ENCODE results near the gene CCDC107. TPM values are rescaled to one million over a fixed set of nuclear protein-coding genes. Genes with fewer than 3 reads are reported as not detected.
"Not testable (repeated sequence)": the region's sequence is repeated elsewhere in the genome, so short reads cannot be mapped to it uniquely, and the experiment has no call there.

Gene CCDC107
- total RNA-seq, 1 donor = 10.9 TPM

DNA sequence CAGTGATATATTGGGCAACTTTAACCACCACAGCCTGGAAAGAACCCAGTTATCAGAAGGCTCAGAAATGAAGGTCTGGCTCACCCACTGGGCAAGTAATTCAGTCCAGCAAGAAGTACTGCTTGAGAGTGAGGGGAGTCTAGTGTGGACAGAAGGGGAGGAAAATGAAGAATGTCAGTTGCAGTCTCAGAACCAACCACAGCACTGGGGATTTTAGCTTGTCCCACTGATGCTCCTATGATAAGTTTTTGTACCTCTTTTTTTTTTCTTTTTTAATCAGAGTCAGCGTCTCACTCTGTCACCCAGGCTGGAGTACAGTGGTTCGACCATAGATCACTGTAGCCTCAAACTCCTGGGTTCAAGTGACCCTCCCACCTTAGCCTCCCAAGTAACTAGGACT is 30.5 kb upstream of the CCDC107 start:
- TF ChIP-seq, protein P1, sequence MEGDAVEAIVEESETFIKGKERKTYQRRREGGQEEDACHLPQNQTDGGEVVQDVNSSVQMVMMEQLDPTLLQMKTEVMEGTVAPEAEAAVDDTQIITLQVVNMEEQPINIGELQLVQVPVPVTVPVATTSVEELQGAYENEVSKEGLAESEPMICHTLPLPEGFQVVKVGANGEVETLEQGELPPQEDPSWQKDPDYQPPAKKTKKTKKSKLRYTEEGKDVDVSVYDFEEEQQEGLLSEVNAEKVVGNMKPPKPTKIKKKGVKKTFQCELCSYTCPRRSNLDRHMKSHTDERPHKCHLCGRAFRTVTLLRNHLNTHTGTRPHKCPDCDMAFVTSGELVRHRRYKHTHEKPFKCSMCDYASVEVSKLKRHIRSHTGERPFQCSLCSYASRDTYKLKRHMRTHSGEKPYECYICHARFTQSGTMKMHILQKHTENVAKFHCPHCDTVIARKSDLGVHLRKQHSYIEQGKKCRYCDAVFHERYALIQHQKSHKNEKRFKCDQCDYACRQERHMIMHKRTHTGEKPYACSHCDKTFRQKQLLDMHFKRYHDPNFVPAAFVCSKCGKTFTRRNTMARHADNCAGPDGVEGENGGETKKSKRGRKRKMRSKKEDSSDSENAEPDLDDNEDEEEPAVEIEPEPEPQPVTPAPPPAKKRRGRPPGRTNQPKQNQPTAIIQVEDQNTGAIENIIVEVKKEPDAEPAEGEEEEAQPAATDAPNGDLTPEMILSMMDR (IDR thresholded peaks at IDR 0.05; ENCODE audit: insufficient read depth, low read length) = no peak
- DNase-seq (ENCODE audit: low read depth) = no peak
- no peak overlapping the region for H3K4me3 ChIP-seq (ENCODE audit: low read depth, low read length)

DNA sequence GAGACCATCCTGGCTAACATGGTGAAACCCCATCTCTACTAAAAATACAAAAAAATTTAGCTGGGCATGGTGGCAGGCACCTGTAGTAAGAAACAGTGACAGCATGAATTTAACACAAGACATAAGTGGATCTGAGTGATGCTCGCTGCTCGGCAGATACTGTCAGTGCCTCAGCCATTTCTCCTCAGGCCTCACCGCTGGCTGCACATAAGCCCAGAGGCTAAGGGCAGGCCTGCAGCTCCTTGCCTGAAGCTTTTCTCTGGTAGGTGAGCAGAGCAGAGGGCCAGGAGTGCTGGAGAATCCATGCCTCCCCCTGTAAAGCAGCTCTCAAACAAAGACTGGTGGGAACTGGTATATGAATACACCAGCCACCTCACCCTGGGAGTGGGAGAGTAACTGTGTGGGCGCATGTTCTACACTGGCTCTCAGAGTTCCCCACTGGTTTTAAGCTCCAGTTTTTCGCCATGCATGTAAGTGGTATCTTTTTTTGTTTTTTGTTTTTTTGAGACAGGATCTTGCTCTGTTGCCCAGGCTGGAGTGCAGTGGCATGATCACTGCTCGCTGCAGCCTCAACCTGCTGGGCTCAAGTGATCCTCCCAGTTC is 29.6 kb upstream of the CCDC107 start:
- H3K4me3 ChIP-seq (ENCODE audit: low read depth, low read length) = no peak overlapping the region
- DNase-seq (ENCODE audit: low read depth) = no peak
- TF ChIP-seq, protein P1 (IDR thresholded peaks at IDR 0.05; ENCODE audit: insufficient read depth, low read length) = no peak

DNA sequence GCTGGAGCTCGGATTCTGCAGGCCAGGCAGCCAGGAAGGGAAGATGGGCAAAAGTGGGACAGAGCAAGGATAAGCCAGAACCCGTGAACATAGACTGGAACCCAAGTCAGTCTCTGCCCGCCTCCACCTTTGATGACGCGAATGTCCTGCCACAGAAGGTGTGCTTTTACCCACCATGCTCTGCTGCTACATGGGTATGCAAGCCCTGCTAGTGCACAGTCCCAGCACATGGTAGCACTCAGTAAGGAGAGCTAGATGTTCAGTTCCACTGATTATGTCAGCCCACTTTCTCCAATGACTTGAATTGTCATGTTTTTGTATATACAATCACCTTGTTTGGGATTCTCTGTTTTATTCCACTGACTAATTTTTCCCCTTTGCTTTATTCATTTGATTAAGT is 28.5 kb upstream of the CCDC107 start:
- DNase-seq (ENCODE audit: low read depth) = no peak
- TF ChIP-seq, protein P1 (IDR thresholded peaks at IDR 0.05; ENCODE audit: insufficient read depth, low read length) = no peak
- H3K4me3 ChIP-seq (ENCODE audit: low read depth, low read length) = no peak overlapping the region

DNA sequence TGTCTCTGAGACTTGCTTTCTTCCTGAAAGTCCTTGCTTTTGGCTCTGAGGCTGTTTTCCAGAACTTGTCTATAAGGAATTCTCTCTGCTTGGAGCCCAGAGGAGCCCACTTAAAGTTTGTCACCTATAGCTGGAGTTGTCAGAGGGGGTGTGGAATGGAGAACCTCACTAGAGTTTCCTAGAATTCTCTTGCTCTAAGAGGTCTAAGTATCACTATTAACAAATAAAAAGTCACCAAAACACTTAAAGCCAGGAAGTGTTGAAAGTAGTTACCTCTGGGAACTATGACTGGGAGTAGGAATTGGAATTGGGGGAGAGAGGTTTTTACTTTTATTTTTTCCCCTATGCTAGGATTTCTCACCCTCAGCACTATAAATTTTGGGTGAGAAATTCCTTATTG is 22.4 kb upstream of the CCDC107 start:
- no peak overlapping the region for H3K4me3 ChIP-seq (ENCODE audit: low read depth, low read length)
- TF ChIP-seq, protein P1 (IDR thresholded peaks at IDR 0.05; ENCODE audit: insufficient read depth, low read length) = no peak
- no peak for DNase-seq (ENCODE audit: low read depth)

DNA sequence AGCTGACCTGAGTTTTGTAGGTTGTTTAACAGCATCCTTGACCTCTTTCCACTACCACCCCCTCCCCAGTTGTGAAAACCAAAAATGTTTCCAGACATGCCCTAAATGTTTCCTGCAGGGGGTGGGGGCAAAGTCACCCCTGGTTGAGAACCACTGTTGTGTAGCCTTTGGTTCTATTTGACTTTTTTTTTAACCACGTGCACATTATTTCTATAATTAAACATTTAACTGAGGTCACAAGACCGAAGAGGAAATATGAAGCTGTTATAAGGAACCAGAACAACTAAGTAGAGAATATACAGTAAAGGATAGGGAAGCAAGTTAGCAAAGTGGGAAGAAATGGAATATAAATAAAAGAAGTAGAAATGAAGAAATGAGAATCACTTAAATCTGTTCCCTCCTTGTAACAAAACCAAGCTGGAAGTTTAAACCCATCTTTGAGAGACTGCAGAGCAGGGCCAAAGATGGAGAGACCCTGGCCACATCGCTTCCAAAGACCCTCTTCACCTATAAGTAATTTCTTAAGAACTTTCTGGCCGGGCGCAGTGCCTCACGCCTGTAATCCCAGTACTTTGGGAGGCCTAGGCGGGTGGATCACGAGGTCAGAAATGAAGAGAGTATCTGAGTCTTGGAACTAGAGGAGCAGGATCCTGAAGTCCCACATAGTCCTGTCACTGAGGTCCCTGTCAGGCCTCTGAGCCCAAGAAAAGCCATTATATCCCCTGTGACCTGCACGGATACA is 21.8 kb upstream of the CCDC107 start:
- no peak for DNase-seq (ENCODE audit: low read depth)
- TF ChIP-seq, protein P1 (IDR thresholded peaks at IDR 0.05; ENCODE audit: insufficient read depth, low read length) = no peak
- H3K4me3 ChIP-seq (ENCODE audit: low read depth, low read length) = no peak overlapping the region

DNA sequence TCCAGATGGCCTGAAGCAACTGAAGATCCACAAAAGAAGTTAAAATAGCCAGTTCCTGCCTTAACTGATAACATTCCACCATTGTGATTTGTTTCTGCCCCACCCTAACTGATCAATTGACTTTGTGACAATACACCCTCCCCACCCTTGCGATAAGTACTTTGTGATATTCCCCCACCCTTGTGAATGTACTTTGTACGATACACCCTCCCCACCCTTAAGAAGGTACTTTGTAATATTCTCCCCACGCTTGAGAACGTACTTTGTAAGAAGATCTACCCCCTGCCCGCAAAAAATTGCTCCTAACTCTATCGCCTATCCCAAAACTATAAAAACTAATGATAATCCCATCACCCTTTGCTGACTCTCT is 21.2 kb upstream of the CCDC107 start:
- not testable (repeated sequence) for H3K4me3 ChIP-seq (ENCODE audit: low read depth, low read length); DNase-seq (ENCODE audit: low read depth)

DNA sequence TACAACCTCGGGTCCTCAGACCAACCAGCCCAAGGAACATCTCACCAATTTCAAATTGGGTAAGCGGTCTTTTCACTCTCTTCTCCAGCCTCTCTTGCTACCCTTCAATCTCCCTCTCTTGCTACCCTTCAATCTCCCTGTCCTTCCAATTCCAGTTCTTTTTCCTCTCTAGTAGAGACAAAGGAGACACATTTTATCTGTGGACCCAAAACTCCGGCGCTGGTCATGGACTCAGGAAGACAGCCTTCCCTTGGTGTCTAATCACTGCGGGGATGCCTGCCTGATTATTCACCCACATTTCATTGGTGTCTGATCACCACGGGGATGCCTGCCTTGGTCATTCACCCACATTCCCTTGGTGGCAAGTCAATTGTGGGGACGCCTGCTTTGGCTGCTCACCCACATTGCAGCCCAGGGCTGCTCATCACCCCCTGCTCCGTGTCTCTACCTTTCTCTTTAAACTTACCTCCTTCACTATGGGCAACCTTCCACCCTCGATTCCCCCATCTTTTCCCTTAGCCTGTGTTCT is 20.6 kb upstream of the CCDC107 start:
- not testable (repeated sequence) for H3K4me3 ChIP-seq (ENCODE audit: low read depth, low read length); DNase-seq (ENCODE audit: low read depth)

DNA sequence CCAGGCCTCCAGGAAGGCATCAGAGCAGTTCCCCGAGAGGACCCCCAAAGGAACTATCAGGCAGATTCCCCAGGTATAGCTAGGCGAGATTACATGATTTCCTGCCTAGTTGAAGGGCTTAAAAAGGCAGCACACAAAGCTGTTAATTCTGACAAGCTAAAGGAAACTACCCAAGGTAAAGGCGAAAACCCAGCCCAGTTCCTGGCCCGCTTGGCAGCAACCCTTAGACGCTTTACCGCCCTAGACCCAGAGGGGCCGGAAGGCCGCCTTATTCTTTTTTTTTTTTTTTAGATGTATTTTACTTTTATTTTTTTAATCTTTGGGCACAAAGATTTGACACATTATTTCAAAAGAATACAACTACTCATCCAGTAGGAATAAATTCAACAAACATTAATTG is 19.3 kb upstream of the CCDC107 start:
- not testable (repeated sequence) for DNase-seq (ENCODE audit: low read depth)

DNA sequence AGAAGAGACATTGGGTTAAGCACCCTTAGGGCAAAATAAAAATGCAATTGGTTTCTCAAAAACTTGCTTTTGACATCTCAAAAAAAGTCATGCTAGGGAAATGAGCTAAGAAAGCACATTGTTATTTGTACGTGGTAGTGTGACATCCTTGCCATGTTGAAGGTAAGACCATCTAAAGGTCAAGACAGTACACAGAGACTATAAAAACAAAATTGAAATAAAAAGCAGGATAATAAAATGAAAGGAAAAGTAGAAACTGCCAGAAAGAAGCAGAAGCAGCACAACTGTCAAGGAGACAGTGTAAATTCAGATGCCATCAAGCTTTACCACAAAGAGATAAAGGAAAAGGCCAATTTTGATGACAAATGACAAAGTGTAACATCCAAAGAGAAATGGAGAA is 18.9 kb upstream of the CCDC107 start:
- not testable (repeated sequence) for H3K4me3 ChIP-seq (ENCODE audit: low read depth, low read length); DNase-seq (ENCODE audit: low read depth)

More for the DNA sequence above, 19.3 kb upstream of the CCDC107 start:
- not testable (repeated sequence) for H3K4me3 ChIP-seq (ENCODE audit: low read depth, low read length)
